Choroid plexus epithelial cell (primary cell): ENCODE results near the gene MAMLD1.

Experiments
- DNase-seq: peaks from one replicate; pipeline ENCODE4 v3.0.0-alpha.2; 2010; ENCODE audit warnings: low read depth
- H3K4me3 ChIP-seq: 2 replicates; pipeline ENCODE4 v1.5.1; 2011; ENCODE audit warnings: low read depth, mild to moderate bottlenecking, control low read depth, low read length, moderate library complexity
- CTCF ChIP-seq: conservative IDR thresholded peaks from 2 replicates; pipeline ENCODE4 v1.5.1; 2011; ENCODE audit warnings: low read depth, mild to moderate bottlenecking, control low read depth, inconsistent platforms, low read length, moderate library complexity

MAMLD1 gene

DNA sequence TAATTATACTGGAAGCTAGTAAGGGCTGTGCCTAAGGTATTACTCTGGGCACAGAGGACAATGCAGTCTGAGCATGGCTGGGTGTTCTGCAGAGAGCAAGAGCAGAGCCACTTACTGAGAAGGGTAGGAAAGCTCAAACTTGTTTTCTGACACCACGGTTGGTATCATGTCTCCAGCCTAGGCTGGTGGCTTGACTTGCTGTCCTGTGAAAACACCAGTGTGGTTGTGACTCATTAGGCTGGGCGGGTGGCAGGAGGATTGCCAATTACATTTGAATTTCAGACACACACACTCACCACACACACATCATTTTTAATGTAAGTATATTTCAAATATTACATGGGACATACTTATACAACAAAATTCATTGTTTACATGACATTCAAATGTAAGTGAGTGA, 185.6 kb downstream of the MAMLD1 start:
- no peak for TF ChIP-seq CTCF
- H3K4me3 ChIP-seq, result no peak overlapping the region
- no peak for DNase-seq

DNA sequence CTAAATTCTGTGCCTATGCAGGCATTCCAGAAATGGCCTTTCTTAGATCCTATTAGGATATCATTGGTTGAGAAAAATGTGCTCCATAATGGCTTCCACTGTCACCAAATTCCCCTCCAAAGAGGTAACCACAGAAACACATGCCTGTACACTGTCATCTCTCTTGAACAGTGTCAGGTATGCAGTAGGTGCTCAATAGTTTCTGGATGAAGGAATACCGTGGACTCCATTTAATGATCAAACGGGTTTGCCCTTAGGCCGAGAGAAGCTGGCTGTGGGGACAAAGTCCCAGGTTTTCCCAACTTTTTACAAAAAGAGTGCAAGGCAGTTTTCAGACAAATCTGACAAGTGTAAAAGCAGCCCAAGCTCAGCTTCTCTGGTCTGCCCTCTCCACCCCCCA, 188.8 kb downstream of the MAMLD1 start:
- no peak for DNase-seq
- H3K4me3 ChIP-seq, result no peak overlapping the region
- TF ChIP-seq CTCF, result no peak

GRCh38 chrX:150558424-150558823, 195.3 kb downstream of the MAMLD1 start:
- H3K4me3 ChIP-seq, result no peak overlapping the region
- TF ChIP-seq CTCF, result no peak
- DNase-seq, result no peak
